Panc1 (cell line): Measurements from ENCODE around the gene MYO18A.

Experiments
- CTCF ChIP-seq: fragments of 450-650 bp; IDR thresholded peaks from 2 replicates; pipeline ENCODE4 v1.5.1; 2017; ENCODE audit warnings: mild to moderate bottlenecking
- TCF7L2 ChIP-seq: IDR thresholded peaks from 2 replicates; pipeline ENCODE4 v1.6.1; 2011; ENCODE audit warnings: mild to moderate bottlenecking, low read depth, low read length, inconsistent platforms

GRCh38 chr17:29160253-29160652, 19.9 kb downstream of the MYO18A start:
- TF ChIP-seq CTCF (no peak), TCF7L2 (no peak)
